Breast epithelium (tissue), 4 donors: ENCODE results near the gene SNAPC5. TPM values are rescaled to one million over a fixed set of nuclear protein-coding genes. Genes with fewer than 3 reads are reported as not detected.
"Not testable (repeated sequence)": the region's sequence is repeated elsewhere in the genome, so short reads cannot be mapped to it uniquely, and the experiment has no call there.

ENCODE experiments used
- DNase-seq, 2 donors: peaks; one replicate each; pipeline ENCODE4 v3.0.0-alpha.2; 2019; ENCODE audit warnings: low spot score in 2 of 2
- H3K27ac ChIP-seq, 2 donors: fragments of 200-600 bp; sonication (generic) in 1 of 2; one replicate each; pipeline ENCODE4 v1.5.1; 2016 to 2019; ENCODE audit warnings: mild to moderate bottlenecking in 1 of 2
- H3K27me3 ChIP-seq, 2 donors: fragments of 200-600 bp; sonication (generic) in 1 of 2; one replicate each; pipeline versions ENCODE4 v1.5.1 to v1.6.0; 2017 to 2019; ENCODE audit warnings: control low read depth in 1 of 2, mild to moderate bottlenecking in 1 of 2
- H3K36me3 ChIP-seq: fragments of 200-600 bp; one replicate; pipeline ENCODE4 v1.5.1; 2019
- H3K4me1 ChIP-seq, 2 donors: fragments of 200-600 bp; sonication (generic); one replicate each; pipeline ENCODE4 v1.5.1; 2016 to 2019; ENCODE audit warnings: control low read depth in 1 of 2
- H3K4me3 ChIP-seq, 3 donors: fragments of 200-600 bp; sonication (generic); 1 replicate in 2 of 3; 2 replicates in 1 of 3; pipeline ENCODE4 v1.5.1; 2016 to 2019; ENCODE audit warnings: mild to moderate bottlenecking in 3 of 3, moderate library complexity in 2 of 3
- H3K9me3 ChIP-seq, 2 donors: fragments of 200-600 bp; sonication (generic) in 1 of 2; one replicate each; pipeline ENCODE4 v1.5.1; 2016 to 2019; ENCODE audit warnings: control low read depth in 1 of 2
- CTCF ChIP-seq, 3 donors: fragments of 450-650 bp; IDR thresholded peaks; one replicate each; pipeline ENCODE4 v1.5.1; 2016 to 2017; ENCODE audit warnings: antibody characterized with exemption in 3 of 3, mild to moderate bottlenecking in 3 of 3, moderate library complexity in 3 of 3
- POLR2A ChIP-seq: fragments of 450-650 bp; IDR thresholded peaks from one replicate; pipeline ENCODE4 v1.6.1; 2016; ENCODE audit warnings: antibody characterized with exemption, mild to moderate bottlenecking, moderate library complexity
- POLR2AphosphoS5 ChIP-seq, 3 donors: sonication (generic); formaldehyde crosslinking; IDR thresholded peaks; one replicate each; pipeline ENCODE4 v1.6.1; 2017; ENCODE audit warnings: antibody characterized with exemption in 3 of 3
- intact Hi-C: fragments of 100-400 bp; cut with DNase I; formaldehyde crosslinking; loops from one replicate; pipeline ENCODE4 v1.15.1; 2023; ENCODE audit warnings: low total_unique reads
- total RNA-seq, 3 donors: library from RNA; depleted of rRNA; stranded (reverse); fragments of >200 nt; gene quantifications; one replicate each; pipeline ENCODE4 v1.1.0, GENCODE V29; 2016

Gene SNAPC5
- total RNA-seq, 3 donors from 2014 or later = 26.9 to 35.1 (median 31.5) TPM

- Histone ChIP-seq H3K9me3 (no peaks in the 10 kb centered on the region), H3K4me3 (no peak overlapping the region), H3K27ac (no peak overlapping the region), H3K36me3 (no peaks in the 10 kb centered on the region), H3K27me3 (no peaks in the 10 kb centered on the region), H3K4me1 (no peaks in the 10 kb centered on the region)
- no peak for TF ChIP-seq CTCF (IDR thresholded peaks at IDR 0.05)
- no peak for TF ChIP-seq POLR2A
- no peak for TF ChIP-seq POLR2AphosphoS5 (IDR thresholded peaks at IDR 0.05)
- intact Hi-C loops = no loop called here
- no peak for DNase-seq
Measured at GRCh38 chr15:66461917-66462316, 35.6 kb downstream of the SNAPC5 start.

- DNase-seq, intact Hi-C loops, H3K27ac ChIP-seq: not testable (repeated sequence)
Measured at GRCh38 chr15:66461294-66461693, 36.3 kb downstream of the SNAPC5 start.

DNA sequence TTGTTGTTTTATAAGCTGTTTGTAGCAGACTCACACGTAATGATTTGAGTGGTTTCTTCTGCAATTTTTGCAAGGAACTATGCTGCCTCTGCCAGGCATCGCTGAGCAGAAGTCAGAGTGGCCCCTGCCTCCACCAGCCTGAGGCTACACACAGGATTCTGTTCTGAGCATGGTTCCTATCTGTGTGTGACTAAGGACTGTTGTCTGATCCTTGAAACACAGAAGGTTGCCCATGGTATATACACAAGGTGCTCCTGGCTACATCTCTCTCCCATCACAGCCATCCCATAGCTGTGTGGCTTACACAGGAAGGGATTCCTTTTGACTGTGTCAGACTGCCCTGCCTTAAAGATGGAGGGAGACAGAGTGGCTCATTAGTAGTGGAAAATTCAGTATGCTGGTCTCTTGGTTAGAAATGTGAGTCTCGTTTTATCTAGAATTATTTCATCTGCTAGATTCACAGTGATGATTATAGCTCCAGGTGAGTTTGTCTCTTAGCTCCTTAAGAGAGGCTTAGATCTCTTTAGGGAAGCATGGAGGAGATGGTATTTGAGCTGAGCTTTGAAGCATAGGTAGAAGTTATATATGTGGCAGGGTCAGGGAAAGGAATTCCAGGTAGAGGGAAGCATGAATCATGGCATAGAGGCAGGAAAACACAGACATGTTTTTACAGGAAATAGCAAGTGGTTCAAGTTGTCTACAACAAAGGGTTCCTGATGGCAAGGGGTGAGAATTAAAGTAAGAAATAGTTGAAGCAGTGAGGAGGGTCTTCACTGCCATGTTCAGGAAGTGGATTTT, 37.5 kb downstream of the SNAPC5 start:
- no peak overlapping the region for H3K4me3 ChIP-seq
- H3K36me3 ChIP-seq = no peaks in the 10 kb centered on the region
- H3K9me3 ChIP-seq = no peaks in the 10 kb centered on the region
- TF ChIP-seq POLR2A = no peak
- no peak for TF ChIP-seq POLR2AphosphoS5 (IDR thresholded peaks at IDR 0.05)
- TF ChIP-seq CTCF (IDR thresholded peaks at IDR 0.05) = no peak
- no peak for DNase-seq
- no peaks in the 10 kb centered on the region for H3K4me1 ChIP-seq
- intact Hi-C loops = loop anchor here (2.0 kb wide), 1 partner anchor 47 kb away; no protein-coding TSS in a partner anchor
- H3K27ac ChIP-seq = no peak overlapping the region
- no peaks in the 10 kb centered on the region for H3K27me3 ChIP-seq

More at GRCh38 chr15:66461294-66461693, 36.3 kb downstream of the SNAPC5 start:
- not testable (repeated sequence) for H3K4me1 ChIP-seq, H3K27me3 ChIP-seq, H3K4me3 ChIP-seq, H3K9me3 ChIP-seq, H3K36me3 ChIP-seq

DNA sequence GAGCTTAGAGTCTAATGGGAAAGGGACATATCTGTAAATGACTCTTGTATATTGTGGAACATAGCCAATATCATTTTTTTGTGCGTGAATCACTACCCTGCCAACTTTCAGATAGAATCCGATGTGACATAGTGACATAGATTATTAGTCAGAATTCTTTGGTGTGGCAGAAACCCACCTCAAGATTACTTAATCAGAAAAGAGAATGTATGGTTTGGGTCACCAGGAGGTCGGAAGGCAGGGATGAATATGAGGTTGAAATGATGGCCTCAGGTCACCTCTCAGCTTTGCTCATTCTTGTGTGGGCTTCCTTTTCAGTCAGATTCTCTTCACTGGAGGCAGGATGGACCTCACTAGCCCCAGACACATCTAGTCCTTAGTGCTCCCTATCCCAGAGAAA, 41.4 kb downstream of the SNAPC5 start:
- H3K27me3 ChIP-seq = no peaks in the 10 kb centered on the region
- TF ChIP-seq CTCF (IDR thresholded peaks at IDR 0.05) (no peak), POLR2A (no peak), POLR2AphosphoS5 (IDR thresholded peaks at IDR 0.05) (no peak)
- no peaks in the 10 kb centered on the region for H3K4me1 ChIP-seq
- no peak for DNase-seq
- no peaks in the 10 kb centered on the region for H3K9me3 ChIP-seq
- H3K36me3 ChIP-seq = no peaks in the 10 kb centered on the region
- H3K4me3 ChIP-seq = no peak overlapping the region
- intact Hi-C loops = no loop called here
- H3K27ac ChIP-seq = no peak overlapping the region

DNA sequence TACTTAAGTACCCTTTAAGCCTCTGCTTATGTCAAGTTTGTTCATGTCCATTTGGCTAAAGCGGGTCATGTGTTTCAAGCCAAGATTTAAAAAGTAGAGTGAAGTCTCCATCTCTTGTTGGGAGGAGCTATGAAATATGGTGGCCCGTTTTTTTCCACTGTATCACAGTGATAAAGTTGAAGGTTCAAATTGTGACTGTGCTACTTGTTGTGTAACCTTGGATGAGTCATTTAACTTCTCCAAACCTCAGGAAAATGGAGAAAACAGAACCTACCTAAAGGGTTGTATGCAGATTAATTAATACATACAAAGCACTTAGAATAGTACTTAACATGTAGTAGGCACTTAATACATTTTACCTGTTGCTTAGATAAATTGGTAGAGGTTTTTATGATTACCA, 43.4 kb downstream of the SNAPC5 start:
- Histone ChIP-seq H3K27me3 (no peaks in the 10 kb centered on the region), H3K9me3 (no peaks in the 10 kb centered on the region), H3K36me3 (no peaks in the 10 kb centered on the region), H3K4me1 (no peaks in the 10 kb centered on the region), H3K27ac (no peak overlapping the region), H3K4me3 (no peak overlapping the region)
- DNase-seq = no peak
- no peak for TF ChIP-seq POLR2AphosphoS5 (IDR thresholded peaks at IDR 0.05)
- no peak for TF ChIP-seq CTCF (IDR thresholded peaks at IDR 0.05)
- no peak for TF ChIP-seq POLR2A
- intact Hi-C loops = no loop called here
